GM19324 (cell line): ENCODE results near the gene ZFYVE1.
A peak's percentile ranks its signal among the peaks of the same experiment; 100 is the strongest.
"Not testable (repeated sequence)": the region's sequence is repeated elsewhere in the genome, so short reads cannot be mapped to it uniquely, and the experiment has no call there.

Experiments
- ATAC-seq: cut with Tn5 transposase; IDR thresholded peaks from one replicate; pipeline ENCODE4 v1.9.1; 2021; ENCODE audit warnings: mild to moderate bottlenecking, moderate library complexity; ENCODE audit not compliant: unreplicated experiment, low FRiP score

ZFYVE1 gene

DNA sequence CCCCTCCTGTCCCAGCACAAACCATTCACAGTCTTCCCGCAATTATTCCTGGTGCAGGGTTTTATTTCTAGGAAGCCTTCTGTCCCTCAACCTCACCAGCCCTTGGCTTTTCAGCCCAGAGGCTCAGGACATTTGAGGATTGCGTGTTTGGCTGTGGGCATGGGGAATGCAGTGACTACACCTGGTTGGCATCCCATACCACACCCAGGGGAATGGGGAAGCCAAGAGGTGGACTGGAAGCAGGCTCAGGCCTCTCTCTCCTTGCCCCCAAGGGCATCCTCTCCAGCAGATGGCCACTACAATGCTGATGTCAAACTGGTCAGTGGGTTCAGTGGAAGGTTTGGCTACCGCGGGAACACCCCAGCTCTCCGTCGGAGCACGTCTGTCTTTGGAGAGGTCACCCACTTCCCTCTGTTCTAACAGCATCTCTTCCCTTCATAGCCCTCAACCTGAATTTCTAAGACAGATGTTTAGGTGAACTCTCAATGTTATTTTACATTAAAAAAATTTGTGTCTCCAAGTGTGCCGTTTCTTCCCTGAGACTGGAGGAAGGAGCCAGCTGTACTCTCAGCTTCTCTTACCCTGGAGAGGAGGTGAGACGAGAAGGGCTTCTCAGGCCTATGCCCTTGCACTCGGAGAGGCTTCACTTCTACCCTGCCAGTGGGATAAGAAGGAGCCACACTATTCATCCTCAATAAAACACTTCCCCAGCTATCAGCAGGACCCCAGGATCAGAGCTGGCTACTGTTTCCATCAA, 65.1 kb downstream of the ZFYVE1 start:
- ATAC-seq, result no peak

DNA sequence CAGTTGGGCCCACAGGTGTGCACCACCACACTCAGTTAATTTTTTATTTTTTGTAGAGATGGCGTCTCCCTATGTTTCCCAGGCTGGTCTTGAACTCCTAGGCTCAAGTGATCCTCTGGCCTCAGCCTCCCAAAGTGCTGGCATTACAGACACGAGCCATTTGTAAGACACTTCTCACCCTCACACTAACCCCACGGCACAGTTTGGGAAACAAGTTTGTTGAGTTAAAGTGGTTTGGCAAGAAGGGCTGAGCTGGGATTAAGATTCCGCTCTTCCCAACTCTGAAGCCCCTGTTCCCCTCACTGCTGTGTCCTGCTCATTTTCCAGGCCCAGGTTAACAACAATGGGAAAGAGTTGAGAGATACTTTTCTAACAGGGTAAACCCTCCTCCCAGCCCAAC, 65.9 kb downstream of the ZFYVE1 start:
- ATAC-seq, result not testable (repeated sequence)

DNA sequence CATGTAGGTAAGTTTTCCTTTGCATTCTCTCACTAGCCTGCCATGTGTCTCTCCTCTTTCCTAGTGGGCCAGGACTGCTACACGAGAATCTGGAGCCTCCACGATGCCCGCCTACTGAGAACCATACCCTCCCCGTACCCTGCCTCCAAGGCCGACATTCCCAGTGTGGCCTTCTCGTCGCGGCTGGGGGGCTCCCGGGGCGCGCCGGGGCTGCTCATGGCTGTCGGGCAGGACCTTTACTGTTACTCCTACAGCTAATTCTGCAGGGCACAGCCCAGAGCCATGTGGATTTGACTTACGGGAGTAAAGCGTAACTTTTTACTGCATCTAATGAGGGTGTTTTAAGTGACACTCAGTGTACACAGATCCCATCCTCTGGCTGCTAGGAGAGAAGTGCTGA, 68.4 kb downstream of the ZFYVE1 start:
- no peak for ATAC-seq

DNA sequence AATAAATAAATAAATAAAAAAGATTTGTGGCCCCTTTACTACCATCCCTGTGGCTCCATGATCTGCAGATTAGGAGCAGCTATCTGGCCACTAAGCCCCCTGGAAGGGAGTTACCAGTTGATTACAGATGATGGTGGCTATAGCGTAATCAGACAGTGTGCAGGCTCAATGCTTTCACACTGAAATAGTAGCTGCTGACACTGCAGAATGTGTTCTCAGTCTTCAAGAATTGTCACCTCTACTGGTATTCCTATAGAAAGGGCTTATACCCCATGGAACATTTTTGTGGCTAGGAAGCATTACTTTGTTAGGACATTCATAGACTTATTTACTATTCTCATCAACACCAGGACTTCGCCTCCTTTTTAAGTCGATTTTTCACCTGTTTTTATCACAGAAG, 69.7 kb downstream of the ZFYVE1 start:
- no peak for ATAC-seq

DNA sequence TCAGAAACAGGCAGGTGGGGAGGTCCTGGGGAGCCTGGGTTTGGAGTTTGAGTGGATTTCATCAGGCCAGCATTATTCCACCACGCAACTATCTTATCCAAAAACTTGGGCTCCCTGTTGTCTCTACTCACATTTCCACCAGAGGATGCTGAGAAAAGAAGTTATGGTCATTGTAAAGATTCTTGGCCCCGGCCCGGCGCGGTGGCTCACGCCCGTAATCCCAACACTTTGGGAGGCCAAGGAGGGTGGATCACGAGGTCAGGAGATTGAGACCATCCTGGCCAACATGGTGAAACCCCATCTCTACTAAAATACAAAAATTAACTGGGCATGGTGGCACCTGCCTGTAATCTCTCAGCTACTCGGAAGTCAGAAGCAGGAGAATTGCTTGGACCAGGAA, 70.2 kb downstream of the ZFYVE1 start:
- ATAC-seq, result not testable (repeated sequence)

DNA sequence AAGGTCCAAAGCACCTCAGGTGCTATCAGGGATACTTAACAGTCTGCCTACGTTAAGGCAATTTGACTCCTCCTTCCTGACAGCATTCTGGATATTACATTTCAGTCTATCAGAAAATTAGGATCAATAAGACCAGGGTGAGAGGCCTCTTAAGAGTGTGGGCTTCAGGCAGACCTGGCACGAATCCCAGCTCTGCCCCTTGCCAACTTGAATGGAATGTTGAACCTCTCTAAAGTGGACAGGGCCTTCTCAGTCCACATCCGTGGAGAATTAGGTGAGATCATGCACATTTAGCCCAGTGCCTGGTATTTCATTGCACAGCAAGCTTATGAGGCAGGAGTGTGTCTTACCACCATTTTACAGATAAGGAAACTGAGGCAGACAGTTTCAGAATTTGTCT, 74.7 kb downstream of the ZFYVE1 start:
- no peak for ATAC-seq

DNA sequence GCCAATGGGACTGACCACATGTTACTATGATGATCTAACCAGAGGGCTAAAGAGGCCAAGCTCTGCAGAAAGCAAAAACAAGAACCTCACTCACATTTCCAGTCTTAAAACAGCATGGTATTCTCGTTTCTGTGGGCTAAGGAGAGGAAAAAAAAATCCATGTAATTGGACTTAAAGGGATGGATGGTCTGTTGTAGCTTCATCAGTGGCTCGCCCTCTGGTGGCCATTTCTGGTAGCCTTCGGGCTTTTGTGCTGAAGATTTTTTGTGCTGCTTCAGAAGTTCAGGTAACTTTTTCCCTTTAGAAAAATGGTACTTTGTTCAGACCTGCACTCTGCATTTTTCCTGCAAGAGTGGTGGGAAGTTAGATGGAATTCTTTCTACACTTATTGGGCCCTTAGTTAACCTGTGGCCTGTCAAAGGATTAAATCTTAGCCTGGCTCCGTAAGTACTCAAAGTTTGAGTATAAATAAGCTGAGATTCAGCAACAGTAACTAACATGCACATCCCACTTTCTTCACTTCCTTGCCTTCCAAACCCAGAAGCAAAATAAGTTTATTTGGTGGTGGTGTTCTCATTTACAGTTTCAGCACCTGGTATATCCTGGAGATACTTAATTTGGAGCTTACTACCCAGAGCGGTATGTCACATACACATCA, 78.3 kb downstream of the ZFYVE1 start:
- ATAC-seq, result no peak

DNA sequence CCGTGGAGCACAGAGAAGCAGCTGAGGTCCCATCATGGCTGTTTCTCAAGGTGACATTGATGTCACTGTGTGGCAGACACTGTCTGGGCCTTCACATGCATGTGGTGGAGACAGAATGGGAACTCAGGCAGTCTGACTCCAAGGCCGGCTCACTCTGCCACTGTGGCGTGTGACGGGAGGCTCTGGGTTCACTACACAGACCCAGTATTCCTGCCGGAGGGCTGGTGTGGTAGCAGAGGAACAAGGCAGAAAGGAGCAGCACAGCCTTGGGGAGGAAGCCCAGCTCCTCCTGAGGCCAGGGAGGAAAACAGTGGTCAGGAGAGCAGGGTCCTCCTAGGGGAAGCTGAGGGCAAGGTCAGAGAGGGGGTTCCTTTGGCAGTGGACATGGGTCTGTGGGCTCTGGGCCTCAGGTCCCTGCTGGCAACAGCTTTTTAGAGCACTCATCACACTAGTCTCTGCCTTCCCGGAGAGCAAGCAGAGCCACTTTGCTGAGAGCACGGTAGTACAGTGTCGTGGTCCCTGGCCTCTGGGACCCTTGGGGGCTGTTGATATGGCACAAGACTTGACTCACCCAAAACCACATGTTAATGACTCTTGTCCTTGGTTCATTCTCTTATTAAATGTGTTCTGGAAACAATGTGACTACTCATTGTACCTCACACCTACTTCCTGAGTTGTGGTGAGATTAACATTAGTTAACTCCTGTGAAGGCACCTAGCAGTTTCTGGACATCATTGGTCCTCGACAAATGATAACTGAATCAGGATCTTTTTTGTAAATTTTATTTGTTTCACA, 79.3 kb downstream of the ZFYVE1 start:
- no peak for ATAC-seq

DNA sequence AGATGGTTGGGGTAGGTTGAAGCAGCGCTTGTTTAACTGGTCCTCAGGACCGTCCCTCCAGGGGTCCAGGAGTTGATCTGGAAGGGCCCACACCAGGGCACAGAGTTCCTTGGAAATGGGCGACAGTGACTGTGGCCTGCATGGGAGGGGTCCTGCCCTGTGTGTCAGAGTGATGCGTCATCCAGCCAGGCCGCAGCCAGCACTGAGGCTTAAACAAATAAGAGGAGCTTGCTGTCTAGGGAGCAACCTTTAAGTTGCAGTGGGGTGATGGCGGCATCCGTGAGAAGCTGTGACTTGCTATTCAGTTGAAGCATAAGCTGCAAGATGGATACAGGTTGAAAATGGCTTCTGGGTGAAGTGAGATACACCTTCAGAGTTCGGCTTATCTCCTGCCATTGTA, 80.4 kb downstream of the ZFYVE1 start:
- no peak for ATAC-seq

DNA sequence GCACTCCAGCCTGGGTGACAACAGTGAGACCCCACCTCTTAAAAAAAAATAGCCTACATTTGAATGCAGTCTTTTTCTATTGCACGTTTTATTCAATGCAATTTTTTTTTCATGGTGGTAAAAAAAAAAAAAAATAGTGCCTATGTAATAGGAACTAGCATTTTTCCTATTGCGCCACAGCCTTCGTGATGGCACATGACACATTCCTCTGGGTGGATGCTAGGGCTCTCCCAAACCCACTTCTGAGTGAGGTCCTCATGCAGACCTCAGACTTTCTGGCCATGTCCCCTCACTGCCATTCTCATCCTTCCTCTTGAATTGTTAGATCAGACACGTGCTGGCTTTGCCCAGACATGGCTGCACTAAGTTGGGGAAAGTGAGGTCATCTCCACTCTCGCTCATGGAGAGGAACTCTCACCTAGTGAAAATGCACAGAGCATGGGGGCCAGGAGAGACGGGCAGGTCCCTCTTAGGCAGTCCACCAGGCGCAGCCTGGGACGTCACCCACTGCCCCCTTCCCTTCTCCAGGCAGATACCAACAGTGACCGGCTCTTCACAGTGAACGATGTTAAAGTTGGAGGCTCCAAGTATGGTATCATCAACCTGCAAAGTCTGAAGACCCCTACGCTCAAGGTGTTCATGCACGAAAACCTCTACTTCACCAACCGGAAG, 81.4 kb downstream of the ZFYVE1 start:
- no peak for ATAC-seq

DNA sequence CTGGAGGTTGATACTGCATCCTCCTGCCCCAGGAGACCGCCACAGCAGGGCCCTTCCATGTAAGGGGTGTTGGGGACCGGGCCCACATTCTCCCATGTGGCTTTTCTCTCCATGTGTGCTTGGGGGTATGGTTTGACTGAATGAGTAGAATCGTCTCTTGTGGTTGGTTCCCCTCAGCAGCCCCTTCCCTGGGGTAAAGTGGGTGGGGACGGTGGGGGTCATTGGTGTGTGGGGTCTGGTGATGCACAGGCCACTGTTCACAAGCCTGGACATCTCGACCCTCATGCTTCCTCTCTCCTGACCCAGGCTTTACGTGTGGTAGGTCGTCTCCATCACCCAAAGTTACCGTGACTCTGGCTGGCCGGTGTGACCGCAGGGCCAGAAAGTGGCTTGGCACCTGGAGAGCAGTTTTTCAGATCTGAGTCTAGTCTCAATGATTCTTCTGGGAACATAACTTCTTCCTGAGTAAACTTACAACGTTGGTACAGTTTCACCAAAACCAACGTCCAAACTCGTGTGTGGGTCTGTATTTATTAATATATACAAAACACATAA, 83.0 kb downstream of the ZFYVE1 start:
- ATAC-seq, result no peak

DNA sequence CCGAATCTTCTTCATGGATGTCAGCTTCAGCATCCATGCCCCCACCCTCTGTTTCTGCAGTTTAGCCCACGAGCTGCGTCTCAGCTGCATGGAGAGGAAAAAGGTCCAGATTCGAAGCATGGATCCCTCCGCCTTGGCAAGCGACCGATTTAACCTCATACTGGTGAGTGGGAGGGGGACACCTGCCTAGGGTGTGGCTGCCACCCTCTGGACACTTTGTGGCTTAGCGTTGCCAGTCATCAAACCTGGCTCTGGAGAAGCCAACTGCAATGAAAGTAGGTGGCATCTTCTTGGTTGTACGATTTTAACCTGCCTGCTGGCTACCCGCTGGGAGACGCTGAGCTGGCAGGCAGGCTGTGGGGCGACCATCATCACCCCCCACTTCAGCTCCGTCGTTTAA, 84.0 kb downstream of the ZFYVE1 start:
- no peak for ATAC-seq

DNA sequence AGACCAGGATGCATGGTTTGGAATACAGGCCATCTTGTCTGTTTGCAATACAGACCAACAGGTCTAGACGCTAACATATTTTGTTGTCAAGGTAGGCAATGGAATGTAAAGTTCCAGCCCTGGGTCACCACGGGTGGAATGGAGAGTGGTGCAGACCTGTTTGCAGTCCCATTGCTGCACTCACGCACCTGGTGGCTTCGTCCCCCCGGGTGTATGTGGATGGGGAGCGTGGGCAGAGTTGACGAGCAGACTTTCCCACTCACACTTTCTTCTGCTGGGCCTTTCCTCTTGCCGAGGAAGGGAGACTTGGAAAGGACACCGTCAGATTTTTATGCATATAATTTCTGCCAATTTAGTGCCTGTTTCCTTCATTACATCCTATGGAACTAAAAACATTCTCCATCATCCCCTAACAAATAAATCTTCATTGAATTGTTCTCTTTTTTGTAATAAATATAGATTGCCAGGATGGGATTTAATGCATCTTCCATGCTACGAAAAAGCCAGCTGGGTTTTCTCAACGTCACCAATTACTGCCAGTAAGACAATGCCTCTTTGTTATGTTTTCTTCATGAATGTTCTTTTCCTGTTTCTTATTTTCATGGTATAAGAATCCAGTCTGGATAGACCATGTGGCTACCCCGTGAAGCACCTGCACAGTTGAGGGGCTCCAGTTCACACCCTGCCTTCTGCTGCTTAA, 85.5 kb downstream of the ZFYVE1 start:
- ATAC-seq, result no peak

DNA sequence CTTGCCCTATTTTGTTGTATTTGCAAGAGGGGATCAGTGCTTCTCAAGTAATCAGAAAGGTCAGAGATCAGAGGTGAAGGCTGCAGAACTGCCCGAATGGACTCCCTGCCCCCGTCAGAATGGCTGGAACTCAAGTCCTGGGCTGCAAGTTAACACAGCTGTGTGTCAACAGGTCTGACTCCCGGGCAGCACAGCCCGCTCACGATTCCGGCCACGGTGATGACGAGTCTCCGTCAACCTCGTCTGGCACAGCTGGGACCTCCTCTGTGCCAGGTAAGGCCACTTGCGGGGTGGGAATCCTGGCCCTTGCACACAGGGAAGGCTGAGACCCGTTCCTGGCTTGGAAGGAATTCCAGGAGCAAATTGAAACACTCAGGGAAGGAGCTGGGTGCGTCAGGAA, 87.3 kb downstream of the ZFYVE1 start:
- no peak for ATAC-seq

DNA sequence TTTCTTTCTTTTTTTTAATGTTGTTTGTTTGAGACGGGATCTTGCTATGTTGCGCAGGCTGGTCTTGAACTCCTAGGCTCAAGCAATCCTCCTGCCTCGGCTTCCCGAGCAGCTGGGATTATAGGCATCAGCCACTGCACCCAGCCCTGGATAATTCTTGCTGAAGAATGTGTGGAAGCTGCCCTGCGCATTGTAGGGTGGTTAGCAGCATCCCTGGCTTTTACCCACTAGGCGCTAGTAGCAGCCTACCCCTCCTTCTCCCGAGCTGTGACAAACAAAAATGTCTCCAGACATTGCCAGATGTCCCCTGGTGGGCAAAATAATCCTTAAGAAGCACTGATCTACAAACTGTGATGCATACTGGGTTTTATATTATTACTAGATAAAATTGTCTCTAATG, 94.0 kb downstream of the ZFYVE1 start:
- no peak for ATAC-seq

DNA sequence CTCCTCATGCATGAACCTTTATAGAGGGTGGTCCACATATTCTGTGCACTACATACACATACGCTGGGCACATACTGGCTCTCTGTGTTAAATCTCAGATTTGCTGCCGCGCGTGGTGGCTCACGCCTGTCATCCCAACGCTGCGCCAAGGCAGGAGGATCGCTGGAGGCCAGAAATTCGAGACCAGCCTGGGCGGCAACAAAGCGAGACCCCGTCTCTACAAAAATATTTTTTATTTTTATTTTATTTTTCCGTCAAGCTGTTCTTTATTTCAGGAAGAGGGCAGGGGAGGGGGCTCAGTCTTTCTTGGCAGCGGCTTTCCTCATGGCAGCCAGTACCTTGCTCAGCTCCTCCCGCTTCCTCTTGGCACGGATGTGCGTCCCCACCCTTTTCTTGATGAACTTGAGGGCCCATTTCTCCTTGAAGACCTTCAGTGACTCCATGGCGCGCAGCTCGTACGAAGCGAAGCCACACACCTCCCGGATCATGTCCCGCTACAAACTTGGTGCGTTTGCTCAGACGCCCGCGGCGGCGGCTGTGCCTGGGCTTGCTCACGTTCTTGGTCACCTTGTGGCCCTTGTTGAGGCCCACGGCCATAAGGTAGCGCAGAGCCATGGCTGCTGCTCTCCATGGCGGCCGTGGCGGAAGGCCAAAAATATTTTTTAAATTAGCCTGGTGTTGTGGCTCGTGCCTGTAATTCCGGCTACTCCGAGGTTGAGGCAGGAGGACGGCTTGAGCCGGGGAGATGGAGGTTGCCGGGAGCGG, 97.4 kb downstream of the ZFYVE1 start:
- no peak for ATAC-seq

DNA sequence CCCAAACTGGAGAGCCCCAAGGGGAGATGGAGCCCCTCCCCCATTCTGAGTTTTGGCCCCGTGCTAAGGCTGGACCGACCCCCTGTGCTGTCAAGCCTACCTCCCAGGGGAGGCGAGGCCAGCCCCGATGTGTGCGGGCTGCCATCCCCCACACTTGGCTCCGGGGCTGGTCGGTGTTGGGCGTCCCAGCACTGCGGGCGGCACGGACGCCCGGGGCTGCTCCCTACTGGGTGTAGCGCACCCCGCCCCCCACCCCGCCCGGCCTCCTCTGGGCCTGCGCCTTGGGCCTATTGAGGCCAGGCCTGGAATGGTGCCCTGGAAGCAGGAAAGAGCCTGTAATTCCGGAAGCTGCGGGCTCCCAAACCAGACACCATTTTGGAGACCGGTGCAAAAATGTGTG, 98.0 kb downstream of the ZFYVE1 start:
- no peak for ATAC-seq

DNA sequence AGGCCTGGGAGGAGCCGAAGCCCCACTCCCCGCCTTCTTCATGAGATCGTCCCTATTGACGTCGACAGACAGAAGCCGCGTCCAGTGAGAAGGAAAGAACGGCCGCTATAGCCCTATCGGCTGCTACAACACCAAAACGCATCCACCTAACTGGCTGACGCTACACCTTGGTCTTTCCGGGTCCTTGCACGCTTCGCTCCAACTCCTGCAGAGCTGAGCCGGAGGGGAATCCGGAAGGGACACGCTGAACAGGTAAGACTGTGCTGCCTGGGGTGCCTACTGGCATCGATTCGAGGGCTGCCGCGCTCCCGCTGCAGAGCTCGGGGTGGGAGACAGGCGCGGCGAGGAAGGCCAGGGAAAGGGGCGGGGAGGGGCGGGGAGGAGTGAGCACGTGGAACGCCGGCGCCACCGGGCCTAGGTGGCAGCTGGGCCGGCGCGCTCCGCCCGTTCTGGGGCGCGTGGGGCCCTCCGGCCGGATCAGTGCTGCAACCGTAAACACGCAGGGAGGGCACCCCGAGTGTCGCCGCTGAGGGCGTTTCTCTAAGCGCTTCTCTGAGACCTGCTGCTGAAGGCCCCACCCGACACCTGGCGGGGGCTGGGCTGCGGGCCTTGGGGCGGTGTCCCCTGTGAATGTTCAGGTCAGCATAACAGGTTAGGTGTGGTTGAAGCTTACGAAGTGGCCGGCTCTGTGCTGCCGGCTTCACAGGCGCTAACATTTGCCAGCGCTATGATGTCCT, 100.4 kb downstream of the ZFYVE1 start, which contains the start of gene DCAF4:
TSS of gene DCAF4 (plus strand) at position 173 of the 737 bp plus-strand sequence. CDS start 11,515 bp downstream, outside the sequence.
- ATAC-seq, result peak; percentile 95
